Measurements from ENCODE around the gene SERINC2. TPM values are rescaled to one million over a fixed set of nuclear protein-coding genes. Genes with fewer than 3 reads are reported as not detected.

The SERINC2 gene
- 17.5 to 33.5 TPM (median 29.6 TPM) in 5 replicates for total RNA-seq (2022; extraction: Qiagen RNA extraction)

DNA sequence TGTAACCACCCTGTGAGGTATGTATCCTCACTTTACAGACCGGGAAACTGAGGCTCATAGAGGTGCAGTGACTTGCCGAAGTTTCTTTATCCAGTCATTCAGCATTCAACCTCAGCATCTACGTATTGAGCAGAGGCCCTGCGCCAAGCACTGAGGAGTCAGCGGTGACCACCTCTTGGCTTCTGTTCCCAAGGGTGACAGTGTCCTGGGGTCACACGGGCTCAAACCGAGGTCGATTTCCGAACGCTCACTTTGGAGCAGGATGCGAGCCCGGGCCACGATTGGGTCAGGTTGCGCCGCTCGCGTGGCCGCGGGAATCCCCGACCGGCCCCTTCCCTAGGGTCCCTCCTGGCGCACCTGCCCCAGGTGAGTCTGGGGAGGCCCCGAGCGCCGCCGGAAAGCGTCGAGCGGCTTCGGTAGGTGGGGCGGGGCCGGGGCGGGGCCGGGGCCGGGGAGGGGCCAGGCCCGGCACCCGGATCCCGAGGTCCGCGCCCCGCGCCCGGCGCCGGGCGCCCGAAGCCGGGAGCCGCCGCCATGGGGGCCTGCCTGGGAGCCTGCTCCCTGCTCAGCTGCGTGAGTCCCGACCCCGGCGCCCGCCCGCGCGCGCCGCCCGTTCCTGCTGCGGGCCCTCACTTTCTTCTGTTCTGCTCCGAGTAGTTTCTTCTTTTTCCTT is at the start of gene SERINC2:
Gene SERINC2, plus strand, starts transcription at position 482 of the 673 bp plus-strand sequence. Its CDS starts 53 bp downstream, at position 535.

GRCh38 chr1:31373056-31373896 is 39.7 kb upstream of the SERINC2 start, which contains the start of gene FABP3:
TSS of gene FABP3 (minus strand) at chr1:31373076. CDS start at chr1:31373014, 62 bp downstream.

Other genes with a start within 250 kb of the SERINC2 start
- 0.99 to 1.4 TPM (median 1.3 TPM) in 5 replicates for gene NKAIN1, start 173.3 kb upstream of the SERINC2 start, total RNA-seq (2022; extraction: Qiagen RNA extraction)
- gene SNRNP40, start 116.4 kb upstream of the SERINC2 start, total RNA-seq (2022; extraction: Qiagen RNA extraction): 40.2 to 51.4 TPM (median 42.9 TPM) in 5 replicates
- 21.8 to 26.7 TPM (median 23.2 TPM) in 5 replicates for gene ZCCHC17, start 116.2 kb upstream of the SERINC2 start, total RNA-seq (2022; extraction: Qiagen RNA extraction)
- not detected in 5 replicates for gene FABP3, start 40.1 kb upstream of the SERINC2 start, total RNA-seq (2022; extraction: Qiagen RNA extraction)
- gene TINAGL1, start 163.3 kb downstream of the SERINC2 start, total RNA-seq (2022; extraction: Qiagen RNA extraction): 0.45 to 0.92 TPM (median 0.72 TPM) in 5 replicates
- 0.04 TPM in 1 of 5 replicates, not detected in the others for gene HCRTR1, start 204.5 kb downstream of the SERINC2 start, total RNA-seq (2022; extraction: Qiagen RNA extraction)
- gene PEF1, start 231.7 kb downstream of the SERINC2 start, total RNA-seq (2022; extraction: Qiagen RNA extraction): 40.2 to 50.2 TPM (median 47.5 TPM) in 5 replicates